Measurements from ENCODE around the gene NUP54.

DNA sequence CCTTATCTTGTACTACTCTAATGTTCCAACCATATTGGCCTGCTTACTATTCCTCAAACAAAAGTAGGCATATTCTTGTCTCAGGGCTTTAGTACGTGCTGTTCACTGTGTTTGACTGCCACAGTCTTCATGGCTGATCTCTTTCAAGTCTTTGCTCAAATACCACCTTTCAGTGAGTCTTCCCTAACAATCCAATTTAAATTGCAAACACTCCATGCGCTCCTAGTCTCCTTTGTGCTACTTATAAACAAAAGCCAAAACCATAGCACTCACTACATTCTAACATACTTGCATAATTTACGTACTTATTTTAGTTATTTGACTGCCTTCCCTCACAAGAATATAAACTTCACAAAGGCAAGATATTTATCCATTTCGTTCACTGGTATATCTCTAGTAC, 75.4 kb downstream of the NUP54 start:
- no peak for TF ChIP-seq EZH2phosphoT487 (IDR thresholded peaks at IDR 0.05; ENCODE audit: insufficient read depth, low read depth)
- no peak for TF ChIP-seq EZH2 (IDR thresholded peaks at IDR 0.05; ENCODE audit: insufficient read depth, poor library complexity, severe bottlenecking)

All from GM23248 (cell line).